NT2/D1 (cell line): ENCODE data around the gene EXT2.

Experiments used
- YY1 ChIP-seq: IDR thresholded peaks from 2 replicates; pipeline ENCODE4 v1.6.1; 2011; ENCODE audit not compliant: insufficient read length, insufficient read depth
- ZNF274 ChIP-seq: IDR thresholded peaks from 2 replicates; pipeline ENCODE4 v1.6.1; 2011; ENCODE audit warnings: mild to moderate bottlenecking, low read depth, low read length

DNA sequence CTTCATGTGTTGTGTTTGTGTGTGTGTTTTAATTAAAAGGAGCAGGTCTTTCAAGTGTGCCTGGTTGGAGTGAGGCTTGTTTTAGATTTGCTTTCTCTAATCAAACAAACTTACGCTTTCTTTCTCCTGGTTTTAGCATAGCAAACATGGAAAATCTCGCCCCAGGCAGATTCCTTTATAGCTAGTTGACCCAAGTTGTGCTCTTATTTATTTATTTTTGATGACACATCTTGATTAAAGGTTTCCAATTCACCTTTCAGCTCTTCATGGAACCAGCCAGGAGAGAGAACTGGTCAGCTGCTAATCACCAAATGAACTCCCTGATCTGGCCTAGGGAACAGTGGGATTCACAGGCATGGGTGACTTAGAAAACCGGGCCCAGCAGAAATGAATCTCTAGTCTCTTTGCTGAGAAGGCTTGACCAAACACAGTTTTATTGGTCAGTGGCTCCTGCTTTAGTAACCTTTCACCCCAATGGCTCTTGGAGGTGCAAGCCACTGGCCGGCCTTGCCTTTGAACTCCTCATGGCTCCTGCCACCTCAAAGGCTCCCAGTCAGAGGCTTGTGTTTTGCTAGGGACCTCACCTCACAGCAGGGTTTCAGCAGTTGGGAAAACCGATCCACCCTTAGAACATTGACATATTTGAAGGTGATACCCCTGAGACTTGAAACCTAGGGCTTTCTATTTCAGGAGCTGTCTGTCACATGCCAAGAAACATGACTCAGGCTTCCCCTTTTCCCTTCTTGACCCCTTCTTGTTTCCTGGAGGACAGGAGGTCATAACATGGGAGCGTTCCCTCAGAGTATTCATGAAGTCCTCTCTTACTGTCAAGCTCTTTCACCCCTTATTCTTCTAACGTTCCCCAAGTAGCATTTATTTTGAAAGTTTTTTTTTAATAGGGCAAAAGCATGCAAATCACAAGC, 48.8 kb downstream of the EXT2 start:
- TF ChIP-seq YY1 (no peak), ZNF274 (no peak)
